ENCODE measurements around the gene ZNF124.
"Not testable (repeated sequence)": the region's sequence is repeated elsewhere in the genome, so short reads cannot be mapped to it uniquely, and the experiment has no call there.

GRCh38 chr1:247127519-247128282 is 44.1 kb downstream of the ZNF124 start:
- not testable (repeated sequence) for TF ChIP-seq CTCF, POLR2A (IDR thresholded peaks at IDR 0.05)
